ENCODE data around the gene STAG1. TPM values are rescaled to one million over a fixed set of nuclear protein-coding genes. Genes with fewer than 3 reads are reported as not detected.
"Not testable (repeated sequence)": the region's sequence is repeated elsewhere in the genome, so short reads cannot be mapped to it uniquely, and the experiment has no call there.

The STAG1 gene
- total RNA-seq, 2 donors from 2014 or later = 26.8 to 56.4 TPM

DNA sequence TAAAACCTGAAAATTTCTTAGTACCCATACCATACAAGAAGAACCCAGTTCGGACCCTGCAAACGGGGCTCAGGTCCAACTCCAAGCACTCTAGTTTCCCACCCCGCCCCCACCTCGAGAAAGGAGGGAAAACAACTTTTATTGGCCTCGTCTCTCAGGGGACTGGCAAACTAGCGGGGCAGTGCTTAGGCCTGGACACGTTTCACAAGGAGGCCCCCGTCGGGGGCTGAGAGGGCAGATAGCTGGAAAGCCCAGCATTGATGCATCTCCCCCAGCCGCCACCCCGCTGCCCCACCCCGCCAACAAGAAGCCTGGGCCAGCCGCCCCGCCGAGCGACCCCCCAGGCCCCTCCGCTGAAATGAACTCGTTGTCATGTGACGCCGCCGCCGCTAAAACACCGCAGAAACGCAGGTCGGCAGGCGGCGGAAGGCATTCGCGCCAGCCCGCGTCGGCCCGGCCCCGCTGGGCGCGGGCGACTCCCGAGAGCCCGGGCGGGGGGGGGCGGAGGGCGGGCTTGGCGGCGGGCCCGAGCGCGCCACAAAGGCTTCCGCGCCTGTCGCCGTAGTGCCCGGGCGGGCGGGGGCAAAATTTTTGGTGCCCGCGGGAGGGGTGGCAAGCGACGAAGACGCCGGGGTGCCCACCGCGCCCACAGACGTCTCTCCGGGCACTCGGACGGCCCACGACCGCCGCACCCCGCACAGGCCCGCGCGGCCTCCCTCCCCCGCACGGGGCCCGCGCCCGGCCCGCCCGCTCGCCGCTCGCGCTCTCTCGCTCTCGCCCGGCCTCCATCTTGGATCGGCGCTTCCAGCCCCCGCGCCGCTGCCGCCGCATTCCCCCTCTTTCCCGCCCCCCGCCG lies 634 bp downstream of the STAG1 start:
- peak; percentile 25 for DNase-seq (ENCODE audit: low spot score)

DNA sequence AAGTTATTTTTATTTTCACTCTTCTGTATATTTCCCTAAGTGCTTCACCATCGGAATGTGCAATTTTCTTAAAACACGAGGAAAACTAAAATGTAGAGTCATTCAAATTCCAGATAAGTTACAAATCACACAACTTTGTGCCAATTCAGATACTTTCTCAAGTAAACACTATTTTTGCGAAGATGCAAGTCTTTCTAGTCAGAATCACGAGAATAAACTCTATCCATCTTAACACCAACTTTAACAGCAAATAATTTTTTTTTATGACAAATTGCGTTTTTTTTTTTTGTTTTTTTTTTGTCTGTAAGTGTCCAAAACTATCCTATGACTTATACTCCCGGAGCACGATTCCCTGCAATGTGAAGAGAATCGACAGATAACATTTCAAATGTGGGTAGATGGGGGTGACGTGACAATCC lies 1.3 kb downstream of the STAG1 start:
- DNase-seq (ENCODE audit: low spot score) (no peak), ATAC-seq (ENCODE audit: insufficient number of reproducible peaks, low FRiP score, low read depth) (no peak)
- Histone ChIP-seq H3K9me3 (no peaks in the 10 kb centered on the region), H3K4me3 (peak overlapping the region; percentile 94), H3K4me1 (ENCODE audit: control insufficient read depth in 1 of 2, low read depth in 2 of 2) (peaks cover 30 to 60% of the 10 kb centered on the region in 2 donors), H3K27me3 (replicated peaks; ENCODE audit: insufficient read depth) (no peaks in the 10 kb centered on the region), H3K36me3 (no peaks in the 10 kb centered on the region), H3K27ac (peak overlapping the region; percentile 94 to 96)
- TF ChIP-seq, protein P1, sequence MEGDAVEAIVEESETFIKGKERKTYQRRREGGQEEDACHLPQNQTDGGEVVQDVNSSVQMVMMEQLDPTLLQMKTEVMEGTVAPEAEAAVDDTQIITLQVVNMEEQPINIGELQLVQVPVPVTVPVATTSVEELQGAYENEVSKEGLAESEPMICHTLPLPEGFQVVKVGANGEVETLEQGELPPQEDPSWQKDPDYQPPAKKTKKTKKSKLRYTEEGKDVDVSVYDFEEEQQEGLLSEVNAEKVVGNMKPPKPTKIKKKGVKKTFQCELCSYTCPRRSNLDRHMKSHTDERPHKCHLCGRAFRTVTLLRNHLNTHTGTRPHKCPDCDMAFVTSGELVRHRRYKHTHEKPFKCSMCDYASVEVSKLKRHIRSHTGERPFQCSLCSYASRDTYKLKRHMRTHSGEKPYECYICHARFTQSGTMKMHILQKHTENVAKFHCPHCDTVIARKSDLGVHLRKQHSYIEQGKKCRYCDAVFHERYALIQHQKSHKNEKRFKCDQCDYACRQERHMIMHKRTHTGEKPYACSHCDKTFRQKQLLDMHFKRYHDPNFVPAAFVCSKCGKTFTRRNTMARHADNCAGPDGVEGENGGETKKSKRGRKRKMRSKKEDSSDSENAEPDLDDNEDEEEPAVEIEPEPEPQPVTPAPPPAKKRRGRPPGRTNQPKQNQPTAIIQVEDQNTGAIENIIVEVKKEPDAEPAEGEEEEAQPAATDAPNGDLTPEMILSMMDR (IDR thresholded peaks at IDR 0.05) = no peak

More for the DNA sequence above, 634 bp downstream of the STAG1 start:
- Histone ChIP-seq H3K36me3 (no peaks in the 10 kb centered on the region), H3K27me3 (replicated peaks; ENCODE audit: insufficient read depth) (no peaks in the 10 kb centered on the region), H3K4me1 (ENCODE audit: control insufficient read depth in 1 of 2, low read depth in 2 of 2) (peaks cover 28 to 54% of the 10 kb centered on the region in 2 donors), H3K27ac (peak overlapping the region; percentile 94 to 96), H3K9me3 (no peaks in the 10 kb centered on the region), H3K4me3 (peak overlapping the region; percentile 94)
- TF ChIP-seq, protein P1 (IDR thresholded peaks at IDR 0.05) = no peak
- peak; percentile 7 for ATAC-seq (ENCODE audit: insufficient number of reproducible peaks, low FRiP score, low read depth)

DNA sequence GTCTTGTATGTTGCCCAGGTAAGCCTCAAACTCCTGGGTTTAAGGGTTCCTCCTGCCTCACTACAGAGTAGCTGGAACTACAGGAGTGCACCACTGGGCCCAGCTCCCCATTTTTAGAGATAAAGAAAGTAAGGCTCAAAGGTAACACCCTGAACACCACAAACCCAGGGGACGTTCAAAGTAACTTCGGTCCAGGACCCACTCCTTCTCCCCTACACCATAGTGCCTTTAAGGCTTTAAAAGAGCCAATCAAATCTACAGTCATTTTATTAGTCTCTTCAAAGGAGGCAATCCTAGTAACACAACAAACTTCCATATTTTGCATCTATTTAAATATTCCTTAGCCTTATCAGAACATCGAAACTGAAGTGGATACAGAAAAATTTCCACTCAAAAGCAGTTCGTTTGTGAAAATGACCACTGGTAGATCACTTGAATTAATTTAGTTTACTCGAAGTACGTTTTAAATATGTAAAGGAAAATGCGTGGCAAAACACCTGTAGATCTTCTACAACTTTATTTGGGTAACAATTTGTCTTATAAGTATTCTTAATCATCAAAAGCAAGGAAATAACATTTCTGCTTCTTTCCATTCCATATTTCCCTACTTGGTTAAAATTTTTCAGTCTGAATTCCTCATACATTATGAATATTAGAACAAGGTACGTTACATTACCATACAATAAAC lies 1.8 kb downstream of the STAG1 start:
- Histone ChIP-seq H3K4me3 (peak overlapping the region; percentile 94), H3K36me3 (no peaks in the 10 kb centered on the region), H3K4me1 (ENCODE audit: control insufficient read depth in 1 of 2, low read depth in 2 of 2) (peaks cover 30 to 66% of the 10 kb centered on the region in 2 donors), H3K9me3 (no peaks in the 10 kb centered on the region), H3K27me3 (replicated peaks; ENCODE audit: insufficient read depth) (no peaks in the 10 kb centered on the region), H3K27ac (peak overlapping the region; percentile 94 to 96)
- ATAC-seq (ENCODE audit: insufficient number of reproducible peaks, low FRiP score, low read depth) (no peak), DNase-seq (ENCODE audit: low spot score) (no peak)
- TF ChIP-seq, protein P1 (IDR thresholded peaks at IDR 0.05) = no peak

DNA sequence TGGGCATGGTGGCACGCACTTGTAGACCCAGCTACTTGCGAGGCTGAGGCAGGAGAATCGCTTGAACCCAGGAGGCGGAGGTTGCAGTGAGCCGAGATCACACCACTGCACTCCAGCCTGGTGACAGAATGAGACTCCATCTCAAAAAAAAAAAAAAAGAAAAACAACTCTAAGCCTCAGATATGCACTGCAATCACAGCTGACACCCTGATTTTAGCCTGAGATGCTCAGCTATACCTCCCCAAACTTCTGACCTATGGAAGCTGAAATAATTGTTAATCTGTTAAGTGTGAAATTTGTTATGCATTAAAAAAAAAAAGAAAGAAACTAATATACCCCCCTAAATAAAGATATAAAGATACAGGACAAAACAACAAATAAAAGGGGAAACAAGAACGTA lies 2.6 kb downstream of the STAG1 start:
- H3K27me3 ChIP-seq (replicated peaks; ENCODE audit: insufficient read depth); DNase-seq (ENCODE audit: low spot score); ATAC-seq (ENCODE audit: insufficient number of reproducible peaks, low FRiP score, low read depth); H3K36me3 ChIP-seq; H3K9me3 ChIP-seq: not testable (repeated sequence)
- Histone ChIP-seq H3K4me3 (peak overlapping the region; percentile 94), H3K4me1 (ENCODE audit: control insufficient read depth in 1 of 2, low read depth in 2 of 2) (peaks cover 30 to 68% of the 10 kb centered on the region in 2 donors), H3K27ac (peak overlapping the region; percentile 94 to 96)

DNA sequence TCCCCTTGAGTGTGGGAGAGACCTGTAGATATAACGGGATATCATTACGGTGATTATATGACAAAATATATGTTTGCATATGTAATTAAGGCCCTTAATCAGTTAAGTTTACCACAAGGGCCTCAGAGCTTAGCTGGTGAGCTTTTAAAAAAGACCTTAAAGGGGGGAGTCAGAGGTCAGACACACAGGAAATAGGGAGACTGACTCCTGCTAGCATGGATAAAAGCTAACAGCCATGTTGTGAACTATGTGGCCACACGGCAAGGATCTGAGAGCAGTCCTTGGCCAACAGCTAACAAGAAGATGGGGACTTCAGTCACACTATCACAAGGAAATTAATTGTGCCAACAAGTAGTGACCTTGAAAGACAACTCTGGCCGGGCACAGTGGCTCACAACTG lies 3.1 kb downstream of the STAG1 start:
- H3K27me3 ChIP-seq (replicated peaks; ENCODE audit: insufficient read depth) = no peaks in the 10 kb centered on the region
- ATAC-seq (ENCODE audit: insufficient number of reproducible peaks, low FRiP score, low read depth) (no peak), DNase-seq (ENCODE audit: low spot score) (no peak)
- peak overlapping the region; percentile 4 for H3K4me3 ChIP-seq
- H3K4me1 ChIP-seq (ENCODE audit: control insufficient read depth in 1 of 2, low read depth in 2 of 2) = peaks cover 29 to 63% of the 10 kb centered on the region in 2 donors
- H3K9me3 ChIP-seq = no peaks in the 10 kb centered on the region
- peak overlapping the region; percentile 94 to 96 for H3K27ac ChIP-seq
- no peaks in the 10 kb centered on the region for H3K36me3 ChIP-seq
- TF ChIP-seq, protein P1 (IDR thresholded peaks at IDR 0.05) = no peak
